ENCODE data around the gene C1GALT1C1. TPM values are rescaled to one million over a fixed set of nuclear protein-coding genes. Genes with fewer than 3 reads are reported as not detected.

C1GALT1C1 gene
- 26.6 and 30.4 TPM in 2 replicates for total RNA-seq
- long read RNA-seq, transcript C1GALT1C1-201 (2 exons, 1,613 nt): major isoform, 228 of 232 reads
- long read RNA-seq, partial matches to known transcripts: 0 of 232 reads
- long read RNA-seq, other reads (novel, unspliced or antisense): 4 of 232 reads

DNA sequence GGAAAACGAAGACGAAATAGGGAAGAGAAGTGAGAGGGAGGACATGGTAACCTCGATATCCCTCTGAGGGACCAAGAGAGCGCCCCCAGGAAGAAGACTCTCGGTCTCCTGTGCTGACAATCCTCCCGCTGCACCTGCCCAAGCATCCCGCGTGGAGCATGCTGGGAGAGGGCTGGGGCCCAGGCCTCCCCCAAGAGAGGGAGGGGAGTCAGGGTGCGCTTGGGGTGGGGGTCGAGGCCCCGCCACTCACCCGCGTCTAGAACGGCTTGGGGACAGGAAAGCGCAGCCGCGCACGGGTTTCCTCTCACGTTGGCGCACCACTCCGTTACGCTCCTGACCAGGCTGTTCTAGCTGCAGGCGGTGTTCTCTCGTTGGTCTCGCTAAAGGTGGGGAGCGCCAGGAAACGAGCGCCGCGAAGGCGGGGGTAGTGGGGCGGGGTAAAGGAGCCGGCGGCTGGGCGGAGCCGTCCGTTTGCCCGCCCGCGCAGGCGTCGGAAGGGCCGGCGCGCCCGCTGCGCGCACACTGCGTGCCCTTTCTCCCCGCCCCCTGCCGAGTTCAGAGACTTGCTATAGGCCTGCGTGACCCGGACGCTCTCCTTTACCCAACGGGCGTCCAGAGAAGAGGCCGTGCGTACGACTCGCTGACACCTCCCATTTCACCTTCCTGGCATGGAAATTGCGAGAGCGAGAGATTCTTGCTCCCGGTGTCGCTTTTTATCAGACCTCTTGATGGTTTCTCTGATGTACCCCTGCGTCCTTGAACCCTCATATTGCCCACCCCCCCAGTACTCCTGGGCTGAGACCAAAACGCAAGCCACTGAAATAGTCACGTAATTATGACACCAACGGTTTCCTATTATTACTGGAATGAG is at the start of gene C1GALT1C1:
TSS of gene C1GALT1C1 (minus strand) at position 388 of the 871 bp plus-strand sequence. CDS start 2,888 bp downstream, outside the sequence.
- Mint-ChIP-seq H3K4me3 (ENCODE audit: unreplicated experiment) (peak within 1 kb of the TSS; percentile 80), H3K27ac (ENCODE audit: unreplicated experiment) (peak within 1 kb of the TSS; percentile 93), H3K9me3 (ENCODE audit: unreplicated experiment) (no peaks in the 10 kb centered on the region), H3K27me3 (ENCODE audit: unreplicated experiment) (no peaks in the 10 kb centered on the region), H3K4me1 (ENCODE audit: unreplicated experiment) (peaks cover 10% of the 10 kb centered on the region), H3K36me3 (ENCODE audit: unreplicated experiment) (no peaks in the 10 kb centered on the region)
- no peak for TF ChIP-seq CTCF (IDR thresholded peaks at IDR 0.05)
- DNase-seq (ENCODE audit: extremely low spot score, unreplicated experiment): peak; percentile 95

DNA sequence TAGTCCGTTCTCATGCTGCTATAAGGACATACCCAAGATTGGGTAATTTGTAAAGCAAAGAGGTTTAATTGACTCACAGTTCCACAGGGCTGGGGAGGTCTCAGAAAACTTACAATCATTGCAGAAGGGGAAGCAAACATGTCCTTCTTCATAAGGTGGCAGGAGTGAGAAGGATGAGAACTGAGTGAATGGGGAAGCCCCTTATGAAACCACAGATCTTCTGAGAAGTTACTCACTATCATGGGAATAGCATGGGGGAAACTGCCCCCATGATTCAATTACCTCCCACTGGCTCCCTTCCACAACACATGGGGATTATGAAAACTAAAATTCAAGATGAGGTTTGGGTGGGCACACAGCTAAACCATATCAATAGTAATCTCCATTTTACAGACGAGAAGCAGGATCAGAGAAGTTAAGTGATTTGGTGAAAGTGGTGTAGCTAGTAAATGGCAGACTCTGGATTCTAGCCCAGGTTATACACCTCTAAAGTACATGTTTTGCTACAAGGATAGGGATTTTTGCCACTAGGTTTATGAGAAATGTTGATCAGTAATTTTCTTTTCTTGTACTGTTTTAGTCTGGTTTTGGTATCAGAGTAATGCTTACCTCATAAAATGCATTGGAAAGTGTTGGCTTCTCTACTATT is 47.3 kb upstream of the C1GALT1C1 start:
- TF ChIP-seq CTCF (IDR thresholded peaks at IDR 0.05): no peak

DNA sequence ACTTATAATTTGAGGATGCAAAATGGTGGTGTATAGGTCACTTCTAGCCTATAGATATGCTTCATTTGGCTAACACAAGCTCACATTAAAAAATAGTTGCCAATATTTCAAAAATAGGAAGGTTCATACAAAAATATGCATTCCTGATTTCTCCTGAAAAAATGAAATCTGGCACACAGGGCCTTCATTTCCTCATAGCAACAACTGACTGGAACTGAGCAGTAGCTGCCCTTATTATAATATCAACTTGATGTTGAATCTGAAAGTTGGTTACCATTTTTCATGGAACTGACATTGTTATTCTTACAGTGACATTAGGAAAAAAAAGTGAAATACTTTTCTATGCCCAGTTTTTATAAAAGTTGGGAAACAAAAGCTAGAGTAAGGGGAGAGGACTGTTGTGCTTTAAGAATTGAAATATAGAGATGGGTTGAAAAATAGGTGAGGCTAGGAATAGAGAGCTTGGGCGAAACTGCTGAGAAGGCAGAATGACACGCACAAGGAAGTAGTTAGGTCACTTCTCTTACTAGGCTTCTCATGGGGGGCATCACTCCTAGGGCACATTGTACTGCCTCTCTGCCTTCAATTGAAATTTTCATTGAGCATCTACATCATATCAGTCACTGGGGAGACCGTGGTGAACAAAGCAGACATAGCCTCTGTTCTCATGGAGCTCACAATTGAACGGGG is 43.1 kb upstream of the C1GALT1C1 start:
- peak overlapping the region; percentile 75 for H3K27ac Mint-ChIP-seq (ENCODE audit: unreplicated experiment)
- no peak for TF ChIP-seq CTCF (IDR thresholded peaks at IDR 0.05)

More for the DNA sequence above, 47.3 kb upstream of the C1GALT1C1 start:
- no peaks in the 10 kb centered on the region for H3K36me3 Mint-ChIP-seq (ENCODE audit: unreplicated experiment)
- no peak for DNase-seq (ENCODE audit: extremely low spot score, unreplicated experiment)
- no peak overlapping the region for H3K27ac Mint-ChIP-seq (ENCODE audit: unreplicated experiment)
- peaks cover 5% of the 10 kb centered on the region for H3K9me3 Mint-ChIP-seq (ENCODE audit: unreplicated experiment)
- H3K4me3 Mint-ChIP-seq (ENCODE audit: unreplicated experiment): no peak overlapping the region
- peaks cover 13% of the 10 kb centered on the region for H3K4me1 Mint-ChIP-seq (ENCODE audit: unreplicated experiment)
- no peaks in the 10 kb centered on the region for H3K27me3 Mint-ChIP-seq (ENCODE audit: unreplicated experiment)

GRCh38 chrX:120672389-120672788 is 42.5 kb upstream of the C1GALT1C1 start:
- DNase-seq (ENCODE audit: extremely low spot score, unreplicated experiment): no peak
- Mint-ChIP-seq H3K9me3 (ENCODE audit: unreplicated experiment) (peaks cover 10% of the 10 kb centered on the region), H3K27me3 (ENCODE audit: unreplicated experiment) (no peaks in the 10 kb centered on the region), H3K27ac (ENCODE audit: unreplicated experiment) (peak overlapping the region; percentile 75), H3K4me1 (ENCODE audit: unreplicated experiment) (peaks cover 18% of the 10 kb centered on the region), H3K36me3 (ENCODE audit: unreplicated experiment) (no peaks in the 10 kb centered on the region), H3K4me3 (ENCODE audit: unreplicated experiment) (no peak overlapping the region)
- no peak for TF ChIP-seq CTCF (IDR thresholded peaks at IDR 0.05)

More for the DNA sequence above, 43.1 kb upstream of the C1GALT1C1 start:
- Mint-ChIP-seq H3K9me3 (ENCODE audit: unreplicated experiment) (peaks cover 10% of the 10 kb centered on the region), H3K36me3 (ENCODE audit: unreplicated experiment) (no peaks in the 10 kb centered on the region), H3K4me1 (ENCODE audit: unreplicated experiment) (peaks cover 18% of the 10 kb centered on the region), H3K4me3 (ENCODE audit: unreplicated experiment) (no peak overlapping the region), H3K27me3 (ENCODE audit: unreplicated experiment) (no peaks in the 10 kb centered on the region)
- no peak for DNase-seq (ENCODE audit: extremely low spot score, unreplicated experiment)

Measured in osteocyte (in vitro differentiated cells).